NCI-H2196 (cell line): Measurements from ENCODE around the gene DCAF8.

ENCODE experiments used
- DNase-seq: peaks from one replicate; lab custom pipeline; 2025; ENCODE audit not compliant: unreplicated experiment; lab: John Stamatoyannopoulos, UW

Gene DCAF8

GRCh38 chr1:160205242-160206035 lies 56.9 kb downstream of the DCAF8 start, which contains the start of gene PEA15:
Gene PEA15, plus strand, starts transcription at chr1:160205384. Its CDS starts 6,161 bp downstream, at chr1:160211545.
- DNase-seq, result peak; percentile 61

- no peak for DNase-seq
Observed at GRCh38 chr1:160204526-160205241, 57.7 kb downstream of the DCAF8 start.

GRCh38 chr1:160200786-160201185 lies 61.6 kb downstream of the DCAF8 start:
- no peak for DNase-seq

GRCh38 chr1:160197231-160197630 lies 65.1 kb downstream of the DCAF8 start:
- no peak for DNase-seq

- DNase-seq, result no peak
Observed at GRCh38 chr1:160196143-160196542, 66.2 kb downstream of the DCAF8 start.

GRCh38 chr1:160194737-160195059 lies 67.7 kb downstream of the DCAF8 start:
- no peak for DNase-seq

GRCh38 chr1:160193832-160194736 lies 68.3 kb downstream of the DCAF8 start:
- DNase-seq, result no peak

- DNase-seq, result peak; percentile 90
Observed at GRCh38 chr1:160193091-160193819, 69.1 kb downstream of the DCAF8 start.

GRCh38 chr1:160192234-160192633 lies 70.1 kb downstream of the DCAF8 start:
- DNase-seq, result no peak

GRCh38 chr1:160191756-160192155 lies 70.6 kb downstream of the DCAF8 start:
- no peak for DNase-seq

GRCh38 chr1:160189649-160190625 lies 72.4 kb downstream of the DCAF8 start, which contains the start of gene CASQ1:
Gene CASQ1, plus strand, starts transcription at chr1:160190575. Its CDS starts 177 bp downstream, at chr1:160190752.
- DNase-seq, result no peak

GRCh38 chr1:160188341-160188740 lies 74.0 kb downstream of the DCAF8 start:
- DNase-seq, result no peak

- no peak for DNase-seq
Observed at GRCh38 chr1:160187407-160187806, 74.9 kb downstream of the DCAF8 start.

GRCh38 chr1:160186729-160187128 lies 75.6 kb downstream of the DCAF8 start:
- DNase-seq, result no peak

GRCh38 chr1:160186246-160186645 lies 76.1 kb downstream of the DCAF8 start:
- DNase-seq, result no peak

- DNase-seq, result no peak
Observed at GRCh38 chr1:160179336-160179735, 83.0 kb downstream of the DCAF8 start.

- no peak for DNase-seq
Observed at GRCh38 chr1:160178731-160179130, 83.6 kb downstream of the DCAF8 start.

GRCh38 chr1:160177667-160178066 lies 84.7 kb downstream of the DCAF8 start:
- DNase-seq, result no peak

- no peak for DNase-seq
Observed at GRCh38 chr1:160177231-160177630, 85.1 kb downstream of the DCAF8 start.
